ENCODE measurements around the gene MYBPC1.

DNA sequence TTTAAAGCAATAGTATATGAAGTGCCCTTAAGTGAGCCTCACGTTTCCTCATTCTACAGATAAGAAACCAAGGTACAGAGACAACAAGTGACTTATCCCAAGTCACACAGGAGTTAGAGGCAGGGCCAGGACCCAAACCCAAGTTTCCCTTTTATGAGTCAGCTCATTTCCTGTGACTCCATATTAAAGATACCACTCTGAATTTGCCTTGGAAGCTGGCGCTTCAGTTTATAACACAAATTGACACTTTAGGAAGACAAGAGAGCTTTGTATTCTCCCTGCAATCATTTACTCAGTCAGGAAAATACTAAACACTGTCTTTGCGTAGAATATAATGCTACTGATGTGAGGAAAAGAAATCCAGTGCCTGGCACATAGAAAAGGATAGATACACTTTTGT lies 43.2 kb downstream of the MYBPC1 start:
- TF ChIP-seq CTCF (IDR thresholded peaks at IDR 0.05; ENCODE audit: insufficient read depth, low read length, poor library complexity, severe bottlenecking) (no peak), EZH2phosphoT487 (conservative IDR thresholded peaks at IDR 0.05; ENCODE audit: low read length) (no peak)

Data from SU-DHL-6 (cell line).